Erythroblast (primary cell): ENCODE results near the gene FAM83E.

ENCODE experiments used
- GATA1 ChIP-seq: IDR thresholded peaks from 2 replicates; pipeline ENCODE4 v1.6.1; 2011; ENCODE audit warnings: low read depth, mild to moderate bottlenecking, control low read depth, low read length, moderate library complexity
- POLR2A ChIP-seq: IDR thresholded peaks from 2 replicates; pipeline ENCODE4 v1.6.1; 2011; ENCODE audit warnings: mild to moderate bottlenecking, low read length

- TF ChIP-seq POLR2A = no peak
- TF ChIP-seq GATA1 = no peak
These were observed 932 bp downstream of the FAM83E start for GRCh38 chr19:48613852-48614435.
